NK-92 (cell line): ENCODE data around the gene CMBL.
"Not testable (repeated sequence)": the region's sequence is repeated elsewhere in the genome, so short reads cannot be mapped to it uniquely, and the experiment has no call there.

ENCODE experiments used
- DNase-seq: peaks from one replicate; lab custom pipeline; 2025; ENCODE audit not compliant: unreplicated experiment; lab: John Stamatoyannopoulos, UW

CMBL gene

GRCh38 chr5:10262121-10262774, 45.5 kb downstream of the CMBL start:
- DNase-seq: no peak

- no peak for DNase-seq
These were observed 46.6 kb downstream of the CMBL start for GRCh38 chr5:10261065-10261464.

GRCh38 chr5:10259899-10260298, 47.8 kb downstream of the CMBL start:
- DNase-seq: no peak

GRCh38 chr5:10257870-10258269, 49.8 kb downstream of the CMBL start:
- no peak for DNase-seq

- no peak for DNase-seq
These were observed 53.0 kb downstream of the CMBL start for GRCh38 chr5:10254686-10255085.

GRCh38 chr5:10253390-10253789, 54.3 kb downstream of the CMBL start:
- no peak for DNase-seq

- no peak for DNase-seq
These were observed 56.3 kb downstream of the CMBL start for GRCh38 chr5:10251405-10251804.

GRCh38 chr5:10250806-10251276, 56.9 kb downstream of the CMBL start:
- DNase-seq: no peak

GRCh38 chr5:10249948-10250805, 57.5 kb downstream of the CMBL start, which contains the start of gene CCT5:
CCT5 (plus strand) TSS chr5:10250280; CDS start chr5:10250341, 61 bp downstream.
- DNase-seq: peak; percentile 51

- no peak for DNase-seq
These were observed 59.1 kb downstream of the CMBL start for GRCh38 chr5:10248378-10249260.

GRCh38 chr5:10247217-10247616, 60.5 kb downstream of the CMBL start:
- DNase-seq: not testable (repeated sequence)

- no peak for DNase-seq
These were observed 60.9 kb downstream of the CMBL start for GRCh38 chr5:10246761-10247160.

- no peak for DNase-seq
These were observed 63.3 kb downstream of the CMBL start for GRCh38 chr5:10244342-10244944.

GRCh38 chr5:10243660-10244240, 64.0 kb downstream of the CMBL start:
- no peak for DNase-seq

GRCh38 chr5:10235350-10235749, 72.4 kb downstream of the CMBL start:
- DNase-seq: no peak

GRCh38 chr5:10233505-10233904, 74.2 kb downstream of the CMBL start:
- no peak for DNase-seq

GRCh38 chr5:10233011-10233410, 74.7 kb downstream of the CMBL start:
- no peak for DNase-seq

GRCh38 chr5:10232386-10232785, 75.3 kb downstream of the CMBL start:
- no peak for DNase-seq

- no peak for DNase-seq
These were observed 78.2 kb downstream of the CMBL start for GRCh38 chr5:10229306-10230048.

- DNase-seq: no peak
These were observed 79.4 kb downstream of the CMBL start for GRCh38 chr5:10228288-10228687.
